Measurements from ENCODE around the gene FAM184A. TPM values are rescaled to one million over a fixed set of nuclear protein-coding genes. Genes with fewer than 3 reads are reported as not detected.

Gene FAM184A
- total and polyA plus RNA-seq, 5 donors from 2014 or later, result 1.0 to 7.7 (median 1.7) TPM

DNA sequence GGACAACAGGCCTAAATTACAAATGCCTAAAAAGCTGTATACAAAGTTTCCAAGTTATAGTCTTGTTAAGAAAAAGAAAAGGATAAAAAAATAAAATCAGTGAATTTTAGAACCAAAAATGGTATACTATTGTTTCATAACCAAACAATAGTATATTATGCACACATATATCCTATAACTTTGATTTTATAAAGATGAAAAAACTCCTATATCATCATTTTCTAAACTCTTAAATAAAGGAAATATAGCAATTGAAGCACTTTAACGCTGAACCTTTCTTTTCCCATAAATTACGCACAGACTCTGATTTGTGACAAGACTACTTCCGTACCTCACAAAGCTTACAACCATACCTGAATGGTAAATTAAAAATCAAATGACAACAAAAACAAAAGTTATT lies 107.6 kb downstream of the FAM184A start:
- ATAC-seq (ENCODE audit: low read depth in 2 of 2) (no peak), DNase-seq (no peak)
- no peaks in the 10 kb centered on the region for H3K4me1 ChIP-seq (ENCODE audit: control insufficient read depth, insufficient read depth, low read length, poor library complexity, severe bottlenecking)
- no peaks in the 10 kb centered on the region for H3K27me3 Mint-ChIP-seq
- H3K27ac ChIP-seq (ENCODE audit: insufficient read depth, low read length, poor library complexity, severe bottlenecking), result no peak overlapping the region
- H3K4me1 Mint-ChIP-seq, result no peaks in the 10 kb centered on the region
- no peak overlapping the region for H3K4me3 ChIP-seq (ENCODE audit: low read depth, low read length)
- H3K36me3 ChIP-seq (ENCODE audit: control insufficient read depth, insufficient read depth, low read length), result no peaks in the 10 kb centered on the region
- H3K27me3 ChIP-seq (ENCODE audit: control insufficient read depth, insufficient read depth, low read length), result no peaks in the 10 kb centered on the region
- no peaks in the 10 kb centered on the region for H3K9me3 ChIP-seq (ENCODE audit: control insufficient read depth in 2 of 2, low read length in 2 of 2)
- peaks cover 6% of the 10 kb centered on the region for H3K36me3 Mint-ChIP-seq
- H3K9me3 Mint-ChIP-seq, result no peaks in the 10 kb centered on the region
- no peak overlapping the region for H3K27ac Mint-ChIP-seq
- no peak overlapping the region for H3K4me3 Mint-ChIP-seq

GRCh38 chr6:118968416-118968815 lies 110.0 kb downstream of the FAM184A start:
- no peak overlapping the region for H3K4me3 ChIP-seq (ENCODE audit: low read depth, low read length)
- no peaks in the 10 kb centered on the region for H3K9me3 Mint-ChIP-seq
- no peaks in the 10 kb centered on the region for H3K4me1 ChIP-seq (ENCODE audit: control insufficient read depth, insufficient read depth, low read length, poor library complexity, severe bottlenecking)
- no peaks in the 10 kb centered on the region for H3K4me1 Mint-ChIP-seq
- H3K27me3 Mint-ChIP-seq, result no peaks in the 10 kb centered on the region
- no peaks in the 10 kb centered on the region for H3K36me3 ChIP-seq (ENCODE audit: control insufficient read depth, insufficient read depth, low read length)
- H3K9me3 ChIP-seq (ENCODE audit: control insufficient read depth in 2 of 2, low read length in 2 of 2), result no peaks in the 10 kb centered on the region
- no peak overlapping the region for H3K4me3 Mint-ChIP-seq
- no peak overlapping the region for H3K27ac Mint-ChIP-seq
- ATAC-seq (ENCODE audit: low read depth in 2 of 2) (no peak), DNase-seq (peak in 2 of 3 donors; percentile 7 to 26)
- H3K27me3 ChIP-seq (ENCODE audit: control insufficient read depth, insufficient read depth, low read length), result no peaks in the 10 kb centered on the region
- H3K27ac ChIP-seq (ENCODE audit: insufficient read depth, low read length, poor library complexity, severe bottlenecking), result no peak overlapping the region
- no peaks in the 10 kb centered on the region for H3K36me3 Mint-ChIP-seq

- no peaks in the 10 kb centered on the region for H3K4me1 Mint-ChIP-seq
- Histone ChIP-seq H3K4me1 (ENCODE audit: control insufficient read depth, insufficient read depth, low read length, poor library complexity, severe bottlenecking) (no peaks in the 10 kb centered on the region), H3K27me3 (ENCODE audit: control insufficient read depth, insufficient read depth, low read length) (no peaks in the 10 kb centered on the region), H3K27ac (ENCODE audit: insufficient read depth, low read length, poor library complexity, severe bottlenecking) (no peak overlapping the region), H3K4me3 (ENCODE audit: low read depth, low read length) (no peak overlapping the region), H3K36me3 (ENCODE audit: control insufficient read depth, insufficient read depth, low read length) (no peaks in the 10 kb centered on the region), H3K9me3 (ENCODE audit: control insufficient read depth in 2 of 2, low read length in 2 of 2) (no peaks in the 10 kb centered on the region)
- no peaks in the 10 kb centered on the region for H3K9me3 Mint-ChIP-seq
- no peaks in the 10 kb centered on the region for H3K36me3 Mint-ChIP-seq
- H3K4me3 Mint-ChIP-seq, result no peak overlapping the region
- no peaks in the 10 kb centered on the region for H3K27me3 Mint-ChIP-seq
- DNase-seq (no peak), ATAC-seq (ENCODE audit: low read depth in 2 of 2) (no peak)
- H3K27ac Mint-ChIP-seq, result no peak overlapping the region
These were observed 111.2 kb downstream of the FAM184A start for GRCh38 chr6:118967239-118967638.

DNA sequence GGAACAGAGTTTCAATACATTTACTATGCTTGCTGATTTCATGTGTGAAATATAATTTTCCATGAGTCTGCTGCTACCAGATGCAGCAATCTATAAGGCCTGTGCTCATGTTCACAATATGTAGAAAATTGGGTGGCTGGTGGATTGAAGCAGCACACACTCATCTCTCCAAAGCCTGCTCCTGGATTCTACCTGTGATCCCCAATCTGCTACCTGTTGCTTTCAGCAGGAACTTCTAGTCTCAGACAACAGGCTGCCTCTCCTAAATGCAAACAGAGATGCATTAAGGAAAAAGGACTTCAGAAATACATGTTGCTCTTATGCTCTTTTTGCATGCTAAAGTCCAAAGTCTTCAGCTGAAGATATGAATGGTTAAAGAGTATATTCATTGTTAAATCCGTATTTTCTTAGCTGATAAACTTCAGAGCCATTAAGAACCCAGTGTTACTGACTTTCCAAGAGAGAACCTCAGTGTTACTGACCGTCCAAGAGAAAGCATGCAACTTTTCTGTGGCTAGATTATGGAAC lies 112.6 kb downstream of the FAM184A start:
- H3K36me3 ChIP-seq (ENCODE audit: control insufficient read depth, insufficient read depth, low read length), result no peaks in the 10 kb centered on the region
- no peaks in the 10 kb centered on the region for H3K4me1 ChIP-seq (ENCODE audit: control insufficient read depth, insufficient read depth, low read length, poor library complexity, severe bottlenecking)
- no peak overlapping the region for H3K4me3 Mint-ChIP-seq
- H3K27me3 Mint-ChIP-seq, result no peaks in the 10 kb centered on the region
- no peak overlapping the region for H3K27ac Mint-ChIP-seq
- H3K9me3 Mint-ChIP-seq, result no peaks in the 10 kb centered on the region
- DNase-seq (no peak), ATAC-seq (ENCODE audit: low read depth in 2 of 2) (no peak)
- H3K27ac ChIP-seq (ENCODE audit: insufficient read depth, low read length, poor library complexity, severe bottlenecking), result no peak overlapping the region
- H3K9me3 ChIP-seq (ENCODE audit: control insufficient read depth in 2 of 2, low read length in 2 of 2), result no peaks in the 10 kb centered on the region
- H3K36me3 Mint-ChIP-seq, result no peaks in the 10 kb centered on the region
- no peaks in the 10 kb centered on the region for H3K4me1 Mint-ChIP-seq
- H3K4me3 ChIP-seq (ENCODE audit: low read depth, low read length), result no peak overlapping the region
- H3K27me3 ChIP-seq (ENCODE audit: control insufficient read depth, insufficient read depth, low read length), result no peaks in the 10 kb centered on the region

DNA sequence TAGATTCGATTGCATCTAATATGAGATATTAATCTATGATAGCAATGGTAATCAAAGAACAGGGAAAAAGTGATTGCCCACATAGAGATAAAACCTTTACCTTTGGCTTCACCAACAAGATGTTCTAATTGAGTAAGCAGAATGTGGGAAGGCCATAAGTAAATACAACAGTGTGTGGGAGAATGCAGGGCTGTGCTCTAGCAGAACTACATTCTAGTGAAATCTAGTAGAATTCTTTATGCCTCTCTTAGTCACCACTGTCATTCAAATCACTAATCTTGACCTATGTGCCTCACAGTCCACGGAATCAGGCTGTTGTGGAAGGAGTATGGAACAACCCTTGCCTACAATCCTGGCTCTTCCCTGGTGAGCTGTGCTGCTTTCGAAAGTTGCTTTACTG lies 113.1 kb downstream of the FAM184A start:
- H3K4me1 Mint-ChIP-seq, result no peaks in the 10 kb centered on the region
- Histone ChIP-seq H3K4me1 (ENCODE audit: control insufficient read depth, insufficient read depth, low read length, poor library complexity, severe bottlenecking) (no peaks in the 10 kb centered on the region), H3K36me3 (ENCODE audit: control insufficient read depth, insufficient read depth, low read length) (no peaks in the 10 kb centered on the region), H3K9me3 (ENCODE audit: control insufficient read depth in 2 of 2, low read length in 2 of 2) (no peaks in the 10 kb centered on the region), H3K27me3 (ENCODE audit: control insufficient read depth, insufficient read depth, low read length) (no peaks in the 10 kb centered on the region), H3K27ac (ENCODE audit: insufficient read depth, low read length, poor library complexity, severe bottlenecking) (no peak overlapping the region), H3K4me3 (ENCODE audit: low read depth, low read length) (no peak overlapping the region)
- no peaks in the 10 kb centered on the region for H3K36me3 Mint-ChIP-seq
- DNase-seq (no peak), ATAC-seq (ENCODE audit: low read depth in 2 of 2) (no peak)
- H3K4me3 Mint-ChIP-seq, result no peak overlapping the region
- H3K27me3 Mint-ChIP-seq, result no peaks in the 10 kb centered on the region
- H3K27ac Mint-ChIP-seq, result no peak overlapping the region
- H3K9me3 Mint-ChIP-seq, result no peaks in the 10 kb centered on the region

DNA sequence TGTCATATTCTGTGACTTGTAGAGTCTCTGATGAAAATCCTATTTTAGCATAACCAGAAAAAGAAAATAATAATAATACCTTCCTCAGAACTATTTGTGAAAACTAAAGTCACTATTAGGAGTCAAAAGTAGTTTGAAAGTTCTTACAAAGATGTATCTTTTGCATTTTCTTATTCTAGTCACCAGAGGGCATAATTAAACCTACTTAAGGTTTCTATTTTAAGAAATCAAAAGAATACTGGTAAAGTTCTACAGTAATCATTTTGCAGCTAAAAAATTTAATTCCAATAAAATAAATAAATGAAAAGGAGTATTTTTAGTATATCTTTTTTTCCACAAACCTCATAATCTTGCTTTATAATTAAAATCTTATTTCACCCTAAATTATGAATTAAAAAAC lies 115.5 kb downstream of the FAM184A start:
- ATAC-seq (ENCODE audit: low read depth in 2 of 2) (no peak), DNase-seq (peak in 2 of 3 donors; percentile 22 to 23)
- Mint-ChIP-seq H3K4me1 (peaks cover 0 to 12% (median 7%) of the 10 kb centered on the region in 4 donors), H3K36me3 (no peaks in the 10 kb centered on the region), H3K4me3 (no peak overlapping the region), H3K27ac (no peak overlapping the region), H3K9me3 (no peaks in the 10 kb centered on the region), H3K27me3 (no peaks in the 10 kb centered on the region)
- H3K4me3 ChIP-seq (ENCODE audit: low read depth, low read length), result no peak overlapping the region
- no peaks in the 10 kb centered on the region for H3K9me3 ChIP-seq (ENCODE audit: control insufficient read depth in 2 of 2, low read length in 2 of 2)
- no peaks in the 10 kb centered on the region for H3K27me3 ChIP-seq (ENCODE audit: control insufficient read depth, insufficient read depth, low read length)
- no peaks in the 10 kb centered on the region for H3K4me1 ChIP-seq (ENCODE audit: control insufficient read depth, insufficient read depth, low read length, poor library complexity, severe bottlenecking)
- H3K36me3 ChIP-seq (ENCODE audit: control insufficient read depth, insufficient read depth, low read length), result no peaks in the 10 kb centered on the region
- H3K27ac ChIP-seq (ENCODE audit: insufficient read depth, low read length, poor library complexity, severe bottlenecking), result no peak overlapping the region

DNA sequence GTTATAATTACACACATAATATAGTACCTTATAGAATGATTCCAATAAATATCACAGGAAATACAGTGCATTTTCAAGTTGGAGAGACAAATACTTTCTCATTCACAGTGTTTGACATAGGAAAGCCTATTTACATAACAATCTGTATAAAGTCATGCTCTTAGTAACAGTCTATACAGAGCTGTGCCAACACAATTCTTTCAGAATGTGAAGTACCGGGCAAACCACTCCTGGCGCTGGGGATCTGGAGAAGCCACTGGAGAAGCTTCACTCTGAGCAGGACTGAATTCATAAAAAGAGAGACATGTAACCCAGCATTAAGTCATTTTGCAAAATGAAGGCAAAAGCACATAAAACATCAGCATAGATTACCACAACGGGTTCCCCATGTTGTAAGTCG lies 118.6 kb downstream of the FAM184A start:
- Histone ChIP-seq H3K36me3 (ENCODE audit: control insufficient read depth, insufficient read depth, low read length) (no peaks in the 10 kb centered on the region), H3K27me3 (ENCODE audit: control insufficient read depth, insufficient read depth, low read length) (no peaks in the 10 kb centered on the region), H3K9me3 (ENCODE audit: control insufficient read depth in 2 of 2, low read length in 2 of 2) (no peaks in the 10 kb centered on the region), H3K4me3 (ENCODE audit: low read depth, low read length) (no peak overlapping the region), H3K27ac (ENCODE audit: insufficient read depth, low read length, poor library complexity, severe bottlenecking) (no peak overlapping the region), H3K4me1 (ENCODE audit: control insufficient read depth, insufficient read depth, low read length, poor library complexity, severe bottlenecking) (no peaks in the 10 kb centered on the region)
- H3K9me3 Mint-ChIP-seq, result no peaks in the 10 kb centered on the region
- no peak overlapping the region for H3K4me3 Mint-ChIP-seq
- no peaks in the 10 kb centered on the region for H3K36me3 Mint-ChIP-seq
- ATAC-seq (ENCODE audit: low read depth in 2 of 2) (no peak), DNase-seq (no peak)
- no peak overlapping the region for H3K27ac Mint-ChIP-seq
- no peaks in the 10 kb centered on the region for H3K27me3 Mint-ChIP-seq
- H3K4me1 Mint-ChIP-seq, result peaks cover 0 to 12% (median 7%) of the 10 kb centered on the region in 4 donors

DNA sequence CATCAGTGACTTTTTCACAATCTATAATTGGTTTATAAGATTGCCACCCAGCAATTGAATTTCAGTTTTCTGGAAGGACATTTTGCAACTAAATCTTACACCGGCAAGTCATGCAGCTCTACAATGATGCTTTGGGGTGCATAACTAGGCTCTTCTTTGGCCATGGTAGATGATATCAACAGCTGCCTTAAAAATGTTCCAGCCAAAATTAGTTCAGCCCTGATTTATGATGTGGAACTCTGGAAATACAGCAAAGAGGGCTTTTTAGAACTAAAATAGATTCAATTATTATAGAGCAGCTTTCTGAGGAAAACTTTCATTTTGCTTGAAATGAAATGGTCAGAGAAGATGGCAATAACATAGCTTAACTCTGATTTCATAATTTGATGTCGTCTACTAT lies 125.1 kb downstream of the FAM184A start:
- Mint-ChIP-seq H3K4me3 (no peak overlapping the region), H3K4me1 (peaks cover 0 to 3% (median 1%) of the 10 kb centered on the region in 4 donors), H3K27me3 (no peaks in the 10 kb centered on the region), H3K9me3 (peaks cover 0 to 11% (median 0%) of the 10 kb centered on the region in 7 donors), H3K27ac (no peak overlapping the region), H3K36me3 (peaks cover 5% of the 10 kb centered on the region)
- H3K36me3 ChIP-seq (ENCODE audit: control insufficient read depth, insufficient read depth, low read length), result no peaks in the 10 kb centered on the region
- no peak overlapping the region for H3K27ac ChIP-seq (ENCODE audit: insufficient read depth, low read length, poor library complexity, severe bottlenecking)
- H3K27me3 ChIP-seq (ENCODE audit: control insufficient read depth, insufficient read depth, low read length), result no peaks in the 10 kb centered on the region
- peaks cover 0 to 7% of the 10 kb centered on the region in 2 experiments for H3K9me3 ChIP-seq (ENCODE audit: control insufficient read depth in 2 of 2, low read length in 2 of 2)
- no peak for DNase-seq
- no peaks in the 10 kb centered on the region for H3K4me1 ChIP-seq (ENCODE audit: control insufficient read depth, insufficient read depth, low read length, poor library complexity, severe bottlenecking)
- ATAC-seq (ENCODE audit: low read depth in 2 of 2), result no peak
- H3K4me3 ChIP-seq (ENCODE audit: low read depth, low read length), result no peak overlapping the region
